ENCODE results near the gene VPREB3. TPM values are rescaled to one million over a fixed set of nuclear protein-coding genes. Genes with fewer than 3 reads are reported as not detected.
A peak's percentile ranks its signal among the peaks of the same experiment; 100 is the strongest.

VPREB3 gene
- total RNA-seq, 1 experiment from 2014 or later = 2.4 TPM

GRCh38 chr22:23751441-23751996, 2.7 kb downstream of the VPREB3 start (continued):
- TF ChIP-seq, protein P1, sequence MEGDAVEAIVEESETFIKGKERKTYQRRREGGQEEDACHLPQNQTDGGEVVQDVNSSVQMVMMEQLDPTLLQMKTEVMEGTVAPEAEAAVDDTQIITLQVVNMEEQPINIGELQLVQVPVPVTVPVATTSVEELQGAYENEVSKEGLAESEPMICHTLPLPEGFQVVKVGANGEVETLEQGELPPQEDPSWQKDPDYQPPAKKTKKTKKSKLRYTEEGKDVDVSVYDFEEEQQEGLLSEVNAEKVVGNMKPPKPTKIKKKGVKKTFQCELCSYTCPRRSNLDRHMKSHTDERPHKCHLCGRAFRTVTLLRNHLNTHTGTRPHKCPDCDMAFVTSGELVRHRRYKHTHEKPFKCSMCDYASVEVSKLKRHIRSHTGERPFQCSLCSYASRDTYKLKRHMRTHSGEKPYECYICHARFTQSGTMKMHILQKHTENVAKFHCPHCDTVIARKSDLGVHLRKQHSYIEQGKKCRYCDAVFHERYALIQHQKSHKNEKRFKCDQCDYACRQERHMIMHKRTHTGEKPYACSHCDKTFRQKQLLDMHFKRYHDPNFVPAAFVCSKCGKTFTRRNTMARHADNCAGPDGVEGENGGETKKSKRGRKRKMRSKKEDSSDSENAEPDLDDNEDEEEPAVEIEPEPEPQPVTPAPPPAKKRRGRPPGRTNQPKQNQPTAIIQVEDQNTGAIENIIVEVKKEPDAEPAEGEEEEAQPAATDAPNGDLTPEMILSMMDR (IDR thresholded peaks at IDR 0.05 in 2 of 3, conservative IDR thresholded peaks at IDR 0.05 in 1 of 3; ENCODE audit: borderline replicate concordance in 1 of 3, insufficient read depth in 1 of 3, low read depth in 2 of 3, low read length in 2 of 3) = no peak
- TF ChIP-seq EZH2 (IDR thresholded peaks at IDR 0.05) = no peak

DNA sequence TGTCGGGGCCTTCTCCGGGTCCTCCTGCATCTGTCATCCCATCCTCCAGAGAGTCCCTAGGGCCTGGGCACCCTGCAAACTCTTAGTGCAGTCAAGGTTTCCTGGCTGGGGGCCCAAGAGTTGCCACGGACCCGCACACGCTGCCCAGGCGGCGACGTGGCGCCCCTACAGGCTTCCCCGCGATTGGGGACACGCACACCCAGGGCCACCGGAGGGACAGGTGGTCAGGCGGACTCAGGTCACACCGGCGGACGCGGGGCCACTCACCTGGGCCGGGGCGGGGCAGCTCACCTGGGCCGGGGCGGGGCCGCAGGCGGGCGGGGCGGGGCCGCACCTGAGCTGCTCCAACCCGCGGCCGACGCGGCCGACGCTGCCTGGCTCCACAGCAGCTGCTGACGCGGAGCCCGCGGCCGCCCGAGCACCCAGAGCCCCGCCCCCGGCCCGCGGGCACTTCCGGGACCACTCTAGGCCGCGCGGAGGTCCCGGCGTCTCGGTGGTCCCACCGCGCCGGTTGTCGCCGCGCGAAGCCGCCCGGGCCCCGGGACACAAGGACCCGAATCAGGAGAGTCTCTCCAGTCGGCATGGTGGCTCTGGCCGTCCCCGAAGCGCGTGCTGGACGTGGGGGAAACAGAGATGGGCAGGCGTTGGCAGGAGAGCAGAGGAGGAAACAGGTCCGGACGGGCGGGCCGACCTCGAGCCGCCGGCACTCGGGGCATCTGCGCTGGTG, 3.3 kb downstream of the VPREB3 start, which contains the start of gene ZNF70:
ZNF70 (minus strand) TSS at position 399 of the 727 bp plus-strand sequence. CDS start 5,972 bp downstream, outside the sequence.
- no peaks in the 10 kb centered on the region for H4K20me1 ChIP-seq (ENCODE audit: insufficient read depth)
- no peaks in the 10 kb centered on the region for H3K79me2 ChIP-seq (ENCODE audit: insufficient read depth, low read length)
- ATAC-seq (peak; percentile 95), DNase-seq (ENCODE audit: low read depth, low spot score) (peak; percentile 69)
- ChIA-PET CTCF (interaction anchor here (0.6 to 1.0 kb wide), 2 partner anchors 20 to 99 kb away, joined by 3 to 5 read pairs; no protein-coding TSS in a partner anchor), POLR2A (interaction anchor here (0.9 kb wide), 2 partner anchors 34 to 107 kb away, joined by 3 read pairs; partner anchors contain the start of gene SLC2A11), RAD21 (ENCODE audit: low non-redundant PET in 1 of 2, low total read pairs in 2 of 2, uncharacterized antibody in 2 of 2, unreplicated experiment in 2 of 2) (no interaction called here)
- intact Hi-C loops (cut with micrococcal nuclease) = no loop called here
- H3K27ac ChIP-seq (ENCODE audit: low read depth, low read length) = peak within 1 kb of the TSS; percentile 86
- no peaks in the 10 kb centered on the region for H3K9me3 ChIP-seq (ENCODE audit: control insufficient read depth in 1 of 2, insufficient read depth in 1 of 2, low read depth in 1 of 2, low read length in 2 of 2)
- H3K4me1 ChIP-seq (ENCODE audit: control insufficient read depth in 1 of 2, insufficient read depth in 2 of 2, low read length in 2 of 2) = peaks cover 8 to 25% of the 10 kb centered on the region in 2 experiments
- H3K36me3 ChIP-seq (ENCODE audit: control insufficient read depth in 1 of 2, insufficient read depth in 2 of 2, low read length in 2 of 2) = no peaks in the 10 kb centered on the region
- H3K4me3 ChIP-seq (replicated peaks in 1 of 2; ENCODE audit: low read depth in 1 of 2, low read length in 2 of 2) = peak within 1 kb of the TSS; percentile 65 to 82
- no TSS peak for BruUV-seq (replicated peaks)
- no peaks in the 10 kb centered on the region for H3K27me3 ChIP-seq (ENCODE audit: insufficient read depth, low read length)
- no peaks in the 10 kb centered on the region for H3K9me2 ChIP-seq (ENCODE audit: insufficient read depth)
- H3K4me2 ChIP-seq (ENCODE audit: low read length) = peak within 1 kb of the TSS; percentile 94
- no peak within 1 kb of the TSS for H2AFZ ChIP-seq (ENCODE audit: low read depth, low read length, poor library complexity, severe bottlenecking)
- peak within 1 kb of the TSS; percentile 92 for H3K9ac ChIP-seq (ENCODE audit: low read length)
- TF ChIP-seq CEBPB (IDR thresholded peaks at IDR 0.05; ENCODE audit: low read depth) (no peak), SP1 (IDR thresholded peaks at IDR 0.05; ENCODE audit: low read depth) (no peak), EGR1 (IDR thresholded peaks at IDR 0.05; ENCODE audit: low read depth) (no peak), SIN3A (IDR thresholded peaks at IDR 0.05; ENCODE audit: low read depth) (no peak), TCF7L2 (IDR thresholded peaks at IDR 0.05; ENCODE audit: borderline replicate concordance, extremely low read depth, insufficient read depth, insufficient read length) (no peak), ELF1 (IDR thresholded peaks at IDR 0.05; ENCODE audit: borderline replicate concordance, low read depth) (peak; percentile 69; the same call in 1 of the 2 replicates), MAX (IDR thresholded peaks at IDR 0.05) (no peak), REST (IDR thresholded peaks at IDR 0.05; ENCODE audit: low read depth) (no peak), CBX3 (IDR thresholded peaks at IDR 0.05; ENCODE audit: low read depth) (no peak), POLR2A (IDR thresholded peaks at IDR 0.05; ENCODE audit: borderline replicate concordance, extremely low read depth, insufficient read depth, insufficient read length) (peak; percentile 42), ZNF274 (IDR thresholded peaks at IDR 0.05; ENCODE audit: low read depth, low read length) (no peak), ZFX (IDR thresholded peaks at IDR 0.05) (peak; percentile 68; the same call in 1 of the 2 replicates)
- TF ChIP-seq, protein P2, sequence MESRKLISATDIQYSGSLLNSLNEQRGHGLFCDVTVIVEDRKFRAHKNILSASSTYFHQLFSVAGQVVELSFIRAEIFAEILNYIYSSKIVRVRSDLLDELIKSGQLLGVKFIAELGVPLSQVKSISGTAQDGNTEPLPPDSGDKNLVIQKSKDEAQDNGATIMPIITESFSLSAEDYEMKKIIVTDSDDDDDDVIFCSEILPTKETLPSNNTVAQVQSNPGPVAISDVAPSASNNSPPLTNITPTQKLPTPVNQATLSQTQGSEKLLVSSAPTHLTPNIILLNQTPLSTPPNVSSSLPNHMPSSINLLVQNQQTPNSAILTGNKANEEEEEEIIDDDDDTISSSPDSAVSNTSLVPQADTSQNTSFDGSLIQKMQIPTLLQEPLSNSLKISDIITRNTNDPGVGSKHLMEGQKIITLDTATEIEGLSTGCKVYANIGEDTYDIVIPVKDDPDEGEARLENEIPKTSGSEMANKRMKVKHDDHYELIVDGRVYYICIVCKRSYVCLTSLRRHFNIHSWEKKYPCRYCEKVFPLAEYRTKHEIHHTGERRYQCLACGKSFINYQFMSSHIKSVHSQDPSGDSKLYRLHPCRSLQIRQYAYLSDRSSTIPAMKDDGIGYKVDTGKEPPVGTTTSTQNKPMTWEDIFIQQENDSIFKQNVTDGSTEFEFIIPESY (IDR thresholded peaks at IDR 0.05; ENCODE audit: extremely low read depth, insufficient replicate concordance, low read length) = no peak
- TF ChIP-seq, protein P3, sequence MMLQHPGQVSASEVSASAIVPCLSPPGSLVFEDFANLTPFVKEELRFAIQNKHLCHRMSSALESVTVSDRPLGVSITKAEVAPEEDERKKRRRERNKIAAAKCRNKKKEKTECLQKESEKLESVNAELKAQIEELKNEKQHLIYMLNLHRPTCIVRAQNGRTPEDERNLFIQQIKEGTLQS (IDR thresholded peaks at IDR 0.05) = no peak

Data from HCT116 (cell line).